Prostate gland (tissue), 2 donors: ENCODE data around the gene ANKIB1. TPM values are rescaled to one million over a fixed set of nuclear protein-coding genes. Genes with fewer than 3 reads are reported as not detected.

Source experiments
- DNase-seq: peaks from one replicate; pipeline ENCODE4 v3.0.0-alpha.2; 2019; ENCODE audit warnings: low spot score
- H3K27ac ChIP-seq, 2 donors: fragments of 200-600 bp; sonication (generic); 2 replicates each; pipeline ENCODE4 v1.5.1; 2017 to 2019
- H3K27me3 ChIP-seq: fragments of 200-600 bp; sonication (generic); replicated peaks from 2 replicates; pipeline ENCODE4 v1.5.1; 2019; ENCODE audit not compliant: insufficient read depth
- H3K36me3 ChIP-seq, 2 donors: fragments of 200-600 bp; sonication (generic); 1 replicate in 1 of 2; 2 replicates in 1 of 2; pipeline versions ENCODE4 v1.5.1 to v1.8.1; 2017 to 2019
- H3K4me1 ChIP-seq: fragments of 200-600 bp; sonication (generic); replicated peaks from 2 replicates; pipeline ENCODE4 v1.5.1; 2019
- H3K4me3 ChIP-seq, 2 donors: fragments of 200-600 bp; sonication (generic); 2 replicates each; pipeline ENCODE4 v1.5.1; 2017 to 2019
- H3K9me3 ChIP-seq: fragments of 200-600 bp; sonication (generic); 2 replicates; pipeline ENCODE4 v1.5.1; 2017
- CTCF ChIP-seq, 4 experiments: fragments of 200-600 bp in 2 of 4; fragments of 450-650 bp in 2 of 4; sonication (generic) in 2 of 4; IDR thresholded peaks; 1 replicate in 3 of 4; 2 replicates in 1 of 4; pipeline ENCODE4 v1.5.1; 2016 to 2019; ENCODE audit warnings: antibody characterized with exemption in 4 of 4, mild to moderate bottlenecking in 2 of 4, moderate library complexity in 2 of 4
- POLR2A ChIP-seq: fragments of 450-650 bp; IDR thresholded peaks from one replicate; pipeline ENCODE4 v1.6.1; 2016; ENCODE audit warnings: antibody characterized with exemption, mild to moderate bottlenecking
- POLR2AphosphoS5 ChIP-seq: sonication (generic); formaldehyde crosslinking; IDR thresholded peaks from one replicate; pipeline ENCODE4 v1.6.1; 2017; ENCODE audit warnings: antibody characterized with exemption
- WGBS: methylation state at CpG from one replicate; pipeline ENCODE4 v1.1.5; 2018; 5-methylcytosine and 5-hydroxymethylcytosine counted together
- intact Hi-C: fragments of 100-400 bp; cut with DNase I; formaldehyde crosslinking; loops from one replicate; pipeline ENCODE4 v1.14.2; 2022
- microRNA-seq: library from miRNA; unstranded; fragments of <30 nt; microRNA quantifications from one replicate; pipeline ENCODE4, GENCODE V29; 2016
- small RNA-seq, 2 donors: library from RNA; depleted of rRNA; stranded (forward); fragments of <200 nt; gene quantifications; one replicate each; pipeline ENCODE3, GENCODE V24; 2016
- total RNA-seq, 2 donors: library from RNA; depleted of rRNA; stranded (reverse); fragments of >200 nt; gene quantifications; one replicate each; pipeline ENCODE4 v1.1.0, GENCODE V29; 2016

Gene ANKIB1
- total RNA-seq, 2 donors from 2014 or later, result 20.1 to 47.9 TPM

GRCh38 chr7:92447345-92448204 is 201.8 kb downstream of the ANKIB1 start, which contains the start of gene GATAD1:
Gene GATAD1 (plus strand): TSS chr7:92447482. CDS start chr7:92447730, 248 bp downstream.
- Histone ChIP-seq H3K36me3 (no peaks in the 10 kb centered on the region), H3K27me3 (no peaks in the 10 kb centered on the region), H3K27ac (peak within 1 kb of the TSS; percentile 97), H3K4me1 (no peaks in the 10 kb centered on the region), H3K4me3 (peak within 1 kb of the TSS; percentile 98 to 99), H3K9me3 (no peaks in the 10 kb centered on the region)
- intact Hi-C loops, result loop anchor here (2.0 to 5.0 kb wide), 2 partner anchors 313 to 570 kb away; partner anchors contain the start of gene CYP51A1
- peak; percentile 93 for DNase-seq
- TF ChIP-seq POLR2AphosphoS5 (peak; percentile 93), POLR2A (peak; percentile 78), CTCF (IDR thresholded peaks at IDR 0.05) (peak; percentile 86 to 98 (median 94))
- under 1% methylated on average over 83 of the region's 87 CpGs for WGBS

- no peaks in the 10 kb centered on the region for H3K4me1 ChIP-seq
- intact Hi-C loops, result loop anchor here (5.0 kb wide), 1 partner anchor 571 kb away; no protein-coding TSS in a partner anchor
- peak; percentile 44 for DNase-seq
- no peaks in the 10 kb centered on the region for H3K27me3 ChIP-seq
- H3K27ac ChIP-seq, result peak overlapping the region; percentile 97
- 3% methylated on average over 11 of the region's 11 CpGs for whole genome bisulfite sequencing
- no peaks in the 10 kb centered on the region for H3K36me3 ChIP-seq
- peak overlapping the region; percentile 98 to 99 for H3K4me3 ChIP-seq
- no peaks in the 10 kb centered on the region for H3K9me3 ChIP-seq
- TF ChIP-seq POLR2AphosphoS5, result peak; percentile 35
- no peak for TF ChIP-seq POLR2A
- TF ChIP-seq CTCF (IDR thresholded peaks at IDR 0.05), result peak in 2 of 4 experiments; percentile 43
These were observed 202.5 kb downstream of the ANKIB1 start for GRCh38 chr7:92448205-92448747.

Small RNA genes lying within 50 kb of the gene (microRNA-seq; reads per million reads assigned to microRNA genes)
- not detected for gene MIR1285-1

Small RNA genes lying within 50 kb of the gene (small RNA-seq; reads per million reads assigned to genes)
- gene MIR1285-1, result 0 reads per million in 2 donors
- 0 reads per million in 2 donors for gene RF00019

Other genes starting within 250 kb of the ANKIB1 start
- 100 to 1,000 TPM in 1 of 2 donors, 10 to 100 TPM in 1; 51.6 to 121 TPM for gene CYP51A1, start 111.5 kb upstream of the ANKIB1 start, total RNA-seq
- gene LRRD1, start 66.8 kb upstream of the ANKIB1 start, total RNA-seq, result under 1 TPM in 1 of 2 donors, not detected in 1; 0.40 TPM
- gene KRIT1, start 60 bp upstream of the ANKIB1 start, total RNA-seq, result 10 to 100 TPM; 53.4 to 98.4 TPM
- gene GATAD1, start 201.5 kb downstream of the ANKIB1 start, total RNA-seq, result 10 to 100 TPM; 26.9 to 56.3 TPM
- 1 to 10 TPM in 1 of 2 donors, not detected in 1; 1.8 TPM for gene ERVW-1, start 232.0 kb downstream of the ANKIB1 start, total RNA-seq